Jurkat, Clone E6-1 (cell line): ENCODE data around the gene BMPER.

Experiments
- DNase-seq: peaks from one replicate; pipeline ENCODE4 v3.0.0-alpha.2; 2011; ENCODE audit warnings: low read depth, low spot score
- H3K4me3 ChIP-seq: 2 replicates; pipeline ENCODE4 v1.5.1; 2011; ENCODE audit warnings: mild to moderate bottlenecking, low read length, control low read depth, moderate library complexity

The BMPER gene

GRCh38 chr7:33950047-33950714 lies 44.8 kb downstream of the BMPER start:
- H3K4me3 ChIP-seq = no peak overlapping the region

GRCh38 chr7:33952824-33953223 lies 47.5 kb downstream of the BMPER start:
- no peak for DNase-seq

More at GRCh38 chr7:33950047-33950714, 44.8 kb downstream of the BMPER start:
- no peak for DNase-seq

DNA sequence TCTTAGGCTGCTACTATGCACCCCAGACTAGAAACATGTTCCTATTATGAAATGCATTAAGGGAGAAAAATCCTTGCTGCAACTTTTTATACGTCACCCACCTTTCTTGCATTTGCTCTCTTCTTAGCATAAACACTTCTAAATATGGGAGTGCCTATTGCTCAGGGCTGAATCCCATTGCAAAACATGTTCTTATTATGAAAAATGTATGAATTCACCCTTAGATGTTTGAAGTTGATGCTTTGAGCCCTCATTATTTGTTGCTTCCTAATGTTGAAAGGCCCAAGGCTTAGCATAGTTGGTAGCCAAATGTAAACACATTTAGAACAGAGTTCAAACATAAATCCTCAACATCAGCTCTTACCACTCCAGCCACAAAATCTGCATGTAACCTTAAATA lies 52.8 kb downstream of the BMPER start:
- no peak for DNase-seq
- H3K4me3 ChIP-seq = no peak overlapping the region

More at GRCh38 chr7:33952824-33953223, 47.5 kb downstream of the BMPER start:
- H3K4me3 ChIP-seq = no peak overlapping the region

DNA sequence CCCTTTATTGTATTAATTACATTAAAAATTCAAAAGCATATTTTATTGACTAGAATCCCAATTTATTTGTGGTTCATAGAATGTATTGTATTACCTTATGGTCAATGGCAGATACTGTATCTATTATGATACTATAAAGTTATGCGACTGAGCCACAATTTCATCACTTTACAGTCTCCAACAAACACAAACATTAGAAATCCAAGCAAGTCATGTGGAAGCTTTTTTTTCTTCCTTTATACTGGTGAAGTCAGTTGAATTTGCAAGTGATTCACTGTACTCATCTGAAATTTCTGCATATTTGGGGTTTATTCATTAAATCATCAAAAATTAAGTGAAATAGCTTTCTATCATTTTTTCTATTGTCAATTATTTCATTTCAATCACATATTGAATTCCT lies 54.3 kb downstream of the BMPER start:
- no peak for DNase-seq
- no peak overlapping the region for H3K4me3 ChIP-seq

DNA sequence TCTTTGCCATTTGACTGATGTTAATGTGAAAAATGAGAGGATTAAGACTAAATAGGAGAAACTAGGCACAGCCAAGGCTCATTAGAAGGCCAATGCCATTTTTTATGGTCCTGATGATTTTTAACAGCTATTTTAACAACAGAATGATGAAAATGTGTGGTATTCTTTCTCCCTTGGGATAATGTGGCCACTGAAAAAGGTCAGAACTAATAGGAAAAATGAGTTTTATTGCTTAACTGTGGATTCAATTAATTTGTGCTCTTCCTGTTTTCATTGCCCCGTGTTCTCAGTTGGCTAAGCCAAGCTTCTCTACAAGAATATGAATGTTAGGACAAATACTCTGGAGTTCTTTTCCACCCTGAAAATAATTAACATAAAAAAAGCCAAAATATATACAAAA lies 56.6 kb downstream of the BMPER start:
- no peak for DNase-seq
- H3K4me3 ChIP-seq = no peak overlapping the region

DNA sequence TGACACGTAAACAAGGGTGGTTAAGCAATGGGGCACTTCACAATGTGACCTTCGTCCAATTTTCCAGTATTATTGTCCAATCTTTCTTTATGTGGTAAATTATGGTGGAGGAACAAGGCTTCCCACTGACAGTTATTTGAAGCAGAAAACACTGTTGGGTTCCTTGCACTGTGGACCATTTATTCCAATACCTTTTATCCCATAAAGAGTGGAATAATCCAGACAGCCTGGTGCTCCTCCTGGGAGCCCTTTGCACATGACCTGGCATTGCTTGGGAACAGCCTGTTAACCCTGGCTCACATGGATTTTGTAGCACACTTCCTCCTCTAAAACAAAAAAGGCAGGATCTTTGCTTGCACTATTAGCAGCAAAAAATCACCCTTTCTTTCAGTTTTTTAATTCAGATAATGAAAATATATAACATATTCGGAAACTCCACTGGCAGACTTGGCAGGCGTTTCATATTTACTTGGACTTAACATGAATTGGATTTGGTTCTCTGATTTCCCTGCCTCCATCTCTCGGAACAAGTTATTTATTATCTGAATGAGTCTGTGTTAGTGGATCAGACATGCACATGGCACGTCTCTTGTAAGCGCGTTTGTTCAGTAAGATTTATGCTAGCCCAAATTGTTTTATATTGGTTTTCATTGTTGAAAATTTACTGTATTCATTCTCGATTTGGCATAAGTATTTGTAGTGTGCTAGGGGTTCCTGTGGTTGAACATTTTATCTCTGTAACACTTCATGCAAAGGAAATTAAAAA lies 59.3 kb downstream of the BMPER start:
- no peak for DNase-seq
- no peak overlapping the region for H3K4me3 ChIP-seq

DNA sequence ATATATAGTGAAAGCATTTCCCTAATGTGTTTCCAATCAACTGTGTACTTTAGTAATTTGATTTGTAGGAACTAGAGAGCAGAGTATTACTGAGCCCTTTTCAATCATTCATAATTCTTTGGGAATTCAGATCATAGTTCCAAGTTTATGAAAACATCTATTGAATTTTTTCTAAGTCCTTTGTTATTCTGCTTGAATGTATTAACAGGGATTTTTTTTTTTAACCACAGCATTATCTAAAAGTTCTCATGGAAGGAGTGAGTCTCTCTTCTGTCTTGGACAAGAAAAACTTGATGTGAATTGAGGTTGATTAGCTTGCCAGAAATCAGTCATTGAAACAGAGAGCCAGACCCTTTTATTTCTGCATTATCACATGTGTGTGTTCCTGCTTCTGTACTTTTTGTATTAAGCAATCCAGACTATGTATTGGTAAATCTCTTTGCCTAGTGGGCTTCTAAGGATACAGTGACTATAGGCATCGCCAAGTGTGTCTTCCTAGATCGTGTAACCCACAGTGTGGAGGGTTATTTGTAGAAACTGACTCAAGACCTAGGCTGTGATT lies 59.9 kb downstream of the BMPER start:
- DNase-seq = no peak
- H3K4me3 ChIP-seq = no peak overlapping the region

DNA sequence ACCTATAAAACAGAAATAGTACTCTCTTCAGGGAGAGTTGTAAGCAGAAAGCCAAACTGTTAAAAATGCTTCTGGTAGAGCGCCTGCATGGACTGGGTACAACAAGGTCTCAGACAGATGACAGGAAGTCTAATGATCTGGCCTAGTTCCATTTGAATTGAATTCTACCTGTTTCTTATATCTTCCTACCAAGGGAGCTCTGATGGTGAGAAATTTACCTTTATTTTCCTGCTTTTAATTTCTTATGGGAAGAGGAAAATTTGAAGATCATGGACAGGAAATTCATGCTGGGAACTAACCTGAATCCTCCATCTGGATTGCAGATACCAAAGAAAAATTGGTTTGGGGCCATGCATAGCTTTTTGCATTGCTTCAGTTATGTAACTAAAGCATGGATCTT lies 63.3 kb downstream of the BMPER start:
- no peak for DNase-seq
- H3K4me3 ChIP-seq = no peak overlapping the region

- H3K4me3 ChIP-seq = no peak overlapping the region
- no peak for DNase-seq
These were observed 65.2 kb downstream of the BMPER start for GRCh38 chr7:33970536-33970935.

DNA sequence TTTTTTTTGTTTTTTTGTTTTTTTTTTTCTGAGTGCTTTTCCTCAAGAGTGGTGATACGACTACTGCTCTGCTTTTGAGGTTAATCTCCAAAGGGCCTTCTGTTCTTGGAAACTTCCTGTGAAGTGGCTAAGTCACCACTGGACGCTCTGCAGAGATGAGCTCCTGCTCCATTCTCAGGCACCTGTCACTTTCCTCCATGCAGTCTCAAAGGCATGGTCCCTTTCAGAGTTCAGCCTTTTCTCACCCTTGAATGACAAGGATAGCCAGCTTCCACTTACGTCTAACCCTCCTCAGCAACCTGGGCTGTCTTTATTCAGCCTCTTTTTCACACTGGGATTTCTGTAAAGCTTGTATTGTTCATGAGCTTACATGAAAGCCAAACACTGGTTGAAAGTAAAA lies 65.8 kb downstream of the BMPER start:
- H3K4me3 ChIP-seq = no peak overlapping the region
- peak; percentile 35 for DNase-seq

DNA sequence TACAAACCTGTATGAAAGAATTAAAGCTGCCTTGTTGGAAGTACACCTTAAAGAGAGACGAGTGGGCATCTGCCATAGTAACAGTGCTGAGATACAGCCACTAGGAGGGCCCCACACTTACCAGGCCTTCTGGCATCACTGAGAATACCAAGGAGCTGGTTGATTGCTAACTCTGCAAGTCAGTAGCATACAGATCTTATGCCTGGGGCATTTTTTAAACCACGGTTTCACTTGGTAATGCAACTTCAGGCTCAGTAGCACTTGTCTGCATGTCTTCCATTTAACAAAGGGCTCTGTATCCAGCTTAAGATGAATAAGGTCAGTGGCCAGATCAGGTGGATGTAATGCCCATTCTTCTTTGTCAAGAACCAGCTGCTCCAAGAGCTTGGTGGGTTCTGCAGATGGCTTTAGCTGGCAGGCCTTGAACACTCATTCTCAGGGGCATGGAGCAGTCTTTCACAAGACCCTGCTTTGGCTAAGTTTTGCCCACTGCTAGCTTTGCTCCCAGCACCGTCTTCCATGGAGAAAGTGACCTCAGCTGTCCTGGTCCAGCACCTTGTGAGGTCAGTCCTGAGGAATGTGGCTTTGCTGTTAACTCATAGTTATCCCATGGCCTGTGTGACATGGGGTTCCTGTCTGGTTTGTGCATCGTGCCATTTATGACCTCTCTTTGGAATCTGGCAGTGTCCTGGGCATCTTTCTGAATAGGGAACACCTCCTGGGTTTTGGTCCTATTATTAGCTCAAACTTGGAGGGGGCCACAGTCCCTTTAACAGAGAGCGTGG lies 68.1 kb downstream of the BMPER start:
- no peak for DNase-seq
- no peak overlapping the region for H3K4me3 ChIP-seq

DNA sequence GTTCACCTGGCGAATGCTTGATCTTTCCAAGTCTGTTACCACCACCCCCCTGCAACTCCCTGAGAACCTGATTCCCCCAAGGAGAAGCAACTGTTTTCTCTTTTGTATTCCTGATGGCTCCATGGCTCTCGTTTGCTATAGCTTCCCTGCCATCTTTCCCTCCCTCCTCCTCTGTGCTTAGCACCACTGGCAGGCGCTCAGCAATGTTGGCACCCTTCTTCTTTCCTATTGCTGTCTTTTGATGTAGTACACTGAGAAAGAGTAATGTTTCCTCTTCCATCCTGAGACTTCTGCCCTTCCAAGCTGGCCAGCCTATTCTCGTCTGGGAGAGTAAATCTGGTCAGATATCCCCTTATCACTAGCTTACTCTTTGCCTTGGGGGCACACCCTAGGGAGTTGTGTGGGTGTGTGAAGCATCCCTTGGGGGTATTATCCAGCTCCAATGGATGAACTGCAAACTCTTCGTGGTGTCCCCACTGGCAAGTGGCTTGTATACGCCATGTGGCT lies 74.0 kb downstream of the BMPER start:
- H3K4me3 ChIP-seq = no peak overlapping the region
- no peak for DNase-seq

- no peak for DNase-seq
- no peak overlapping the region for H3K4me3 ChIP-seq
These were observed 74.5 kb downstream of the BMPER start for GRCh38 chr7:33979807-33980355.

DNA sequence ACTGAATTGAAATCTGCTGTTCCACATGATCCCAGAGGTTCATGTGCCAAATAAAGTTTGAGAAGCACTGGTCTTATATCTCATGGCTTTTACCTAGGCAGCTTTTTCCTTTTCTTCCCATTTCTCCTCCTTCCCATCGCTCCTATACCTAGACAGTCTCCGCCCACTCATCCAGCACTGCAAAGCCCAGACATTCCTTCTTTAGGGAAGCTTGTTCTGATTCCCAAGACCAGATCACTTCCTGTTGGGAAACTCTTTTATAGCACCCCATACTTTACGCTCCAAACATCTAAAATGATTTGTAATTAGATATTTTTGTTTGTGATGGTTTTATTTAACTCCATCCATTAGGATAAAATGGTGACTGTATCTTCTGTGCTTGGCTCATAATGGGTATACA lies 75.9 kb downstream of the BMPER start:
- no peak for DNase-seq
- no peak overlapping the region for H3K4me3 ChIP-seq

DNA sequence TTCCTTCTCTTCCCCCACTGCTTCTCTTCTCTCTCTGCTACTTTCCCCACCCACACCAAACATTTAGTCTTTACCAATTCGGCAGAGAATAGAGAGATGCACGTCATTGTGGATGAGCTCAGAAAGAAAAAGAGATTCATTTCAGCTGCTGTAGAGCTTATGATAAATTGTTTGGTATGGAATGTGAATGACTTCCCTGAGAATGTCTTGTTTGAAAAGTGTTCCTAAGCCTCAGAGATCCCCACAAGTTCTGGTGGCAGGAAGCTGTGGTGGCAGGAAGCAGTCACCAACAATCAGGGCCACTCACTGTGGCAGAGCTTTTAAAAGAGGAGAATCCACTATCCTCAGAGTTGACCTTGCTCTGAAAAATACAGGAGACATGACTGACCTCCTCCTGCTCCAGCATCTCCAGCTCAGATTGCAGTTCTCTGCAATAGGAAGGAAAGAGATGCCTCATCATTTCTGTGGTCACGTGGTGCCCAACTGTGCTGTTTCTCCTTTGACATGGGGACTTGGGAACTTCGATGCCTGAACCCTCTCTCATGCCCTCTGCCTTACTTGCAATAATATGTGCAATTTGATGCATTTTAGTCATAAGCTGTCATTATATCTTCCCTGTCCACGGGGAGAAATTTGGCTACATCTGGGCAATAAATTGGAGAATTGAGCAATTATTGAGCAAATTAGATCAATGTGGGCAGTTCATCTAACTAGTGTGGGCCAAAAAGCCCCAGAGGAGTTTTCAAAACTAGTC lies 76.5 kb downstream of the BMPER start:
- H3K4me3 ChIP-seq = no peak overlapping the region

GRCh38 chr7:33982425-33982786 lies 77.1 kb downstream of the BMPER start:
- no peak for DNase-seq
- H3K4me3 ChIP-seq = no peak overlapping the region

More for the DNA sequence above, 76.5 kb downstream of the BMPER start:
- no peak for DNase-seq

DNA sequence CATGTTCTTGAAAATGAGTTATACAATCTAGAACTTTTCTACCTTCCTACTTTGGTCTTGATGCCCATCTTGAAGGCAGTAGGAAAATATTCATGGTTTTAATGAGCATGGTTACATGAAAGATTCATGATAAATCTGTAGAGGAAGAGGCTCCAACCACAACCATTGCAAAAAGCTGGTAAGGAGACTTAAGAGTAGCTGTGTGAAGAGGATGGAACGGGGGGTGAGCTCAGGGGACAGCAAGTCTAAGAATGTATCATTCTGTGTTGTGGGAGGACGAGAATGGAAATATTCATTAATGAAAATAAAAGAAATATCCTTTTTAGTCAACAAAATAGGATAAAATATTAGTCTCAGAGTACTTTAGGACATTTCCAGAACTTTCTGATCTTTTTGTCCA lies 81.1 kb downstream of the BMPER start:
- no peak overlapping the region for H3K4me3 ChIP-seq
- DNase-seq = no peak
